A549 (cell line): ENCODE data around the gene MMP15. TPM values are rescaled to one million over a fixed set of nuclear protein-coding genes. Genes with fewer than 3 reads are reported as not detected.

Experiments used
- ATAC-seq, 2 experiments: fragments of 200-7000 bp in 1 of 2; fragments of >200 bp in 1 of 2; cut with Nextera tagmentation in 1 of 2; cut with Tn5 transposase in 1 of 2; 3 replicates each; pipeline versions ENCODE4 v1.8.0 to v1.9.1; 2018 to 2020; ENCODE audit warnings: mild to moderate bottlenecking in 1 of 2, moderate library complexity in 1 of 2
- CTCF ChIA-PET: fragments of 300-600 bp; sonication (Branson Sonifier 250); formaldehyde crosslinking; extraction: SDS; loops from one replicate; lab custom pipeline; 2021; ENCODE audit warnings: antibody characterized with exemption, inconsistent platforms; lab: Yijun Ruan, JAX
- POLR2A ChIA-PET: fragments of 350-600 bp; formaldehyde crosslinking; extraction: SDS; loops from one replicate; lab custom pipeline; 2021; ENCODE audit warnings: antibody characterized with exemption, inconsistent platforms; lab: Yijun Ruan, JAX
- DNase-seq, 2 experiments: peaks; one replicate each; pipeline versions ENCODE4 v3.0.0 to v3.0.0-alpha.2; 2011 to 2016; ENCODE audit warnings: low read depth in 1 of 2, low spot score in 1 of 2
- FAIRE-seq: peaks from 2 replicates; lab custom pipeline; 2011; peaks lifted over from hg19 to GRCh38; lab: Jason Lieb, UNC
- H3K27ac ChIP-seq, 2 experiments: fragments of >200 bp; sonication (Bioruptor Twin); formaldehyde crosslinking; 3 replicates each; pipeline ENCODE4 v1.5.1; 2016 to 2017
- H3K4me1 ChIP-seq: fragments of >200 bp; sonication (Bioruptor Twin); formaldehyde crosslinking; 3 replicates; pipeline ENCODE4 v1.6.1; 2016
- H3K4me2 ChIP-seq: fragments of >200 bp; sonication (Bioruptor Twin); formaldehyde crosslinking; 3 replicates; pipeline ENCODE4 v1.6.1; 2016
- H3K4me3 ChIP-seq: fragments of >200 bp; sonication (Bioruptor Twin); formaldehyde crosslinking; 3 replicates; pipeline ENCODE4 v1.5.1; 2016
- H3K9me3 ChIP-seq: fragments of >200 bp; sonication (Bioruptor Twin); formaldehyde crosslinking; 3 replicates; pipeline ENCODE4 v1.6.1; 2016
- CBX8 ChIP-seq: fragments of 200-600 bp; sonication (generic); IDR thresholded peaks from 2 replicates; pipeline ENCODE4 v1.6.1; 2016
- CHD2 ChIP-seq: fragments of 150-350 bp; IDR thresholded peaks from 2 replicates; pipeline ENCODE4 v1.6.1; 2014; ENCODE audit warnings: low read length; ENCODE audit not compliant: partially characterized antibody
- CHD4 ChIP-seq: fragments of 200-600 bp; sonication (generic); IDR thresholded peaks from 2 replicates; pipeline ENCODE4 v1.6.1; 2016; ENCODE audit warnings: antibody characterized with exemption, mild to moderate bottlenecking, borderline replicate concordance
- EHMT2 ChIP-seq: fragments of 200-600 bp; sonication (generic); IDR thresholded peaks from 2 replicates; pipeline ENCODE4 v1.6.1; 2016; ENCODE audit warnings: antibody characterized with exemption, low read depth, mild to moderate bottlenecking, moderate library complexity
- HDAC2 ChIP-seq: fragments of 200-600 bp; sonication (generic); IDR thresholded peaks from 2 replicates; pipeline ENCODE4 v1.6.1; 2016
- HEYL ChIP-seq: fragments of 250-450 bp; sonication (Bioruptor Pico); IDR thresholded peaks from 2 replicates; pipeline ENCODE4 v1.8.0; 2021; ENCODE audit warnings: mild to moderate bottlenecking, moderate library complexity
- HOXA7 ChIP-seq: fragments of 250-450 bp; sonication (Bioruptor Pico); IDR thresholded peaks from 2 replicates; pipeline ENCODE4 v1.5.0; 2020; ENCODE audit warnings: mild to moderate bottlenecking, moderate library complexity
- HOXB5 ChIP-seq: fragments of 250-450 bp; sonication (Bioruptor Pico); IDR thresholded peaks from 2 replicates; pipeline ENCODE4 v1.5.0; 2020; ENCODE audit warnings: mild to moderate bottlenecking, moderate library complexity
- JUNB ChIP-seq: fragments of >200 bp; sonication (Bioruptor Twin); formaldehyde crosslinking; IDR thresholded peaks from 2 replicates; pipeline ENCODE4 v1.6.1; 2016
- KDM5A ChIP-seq: fragments of 200-600 bp; sonication (generic); IDR thresholded peaks from 2 replicates; pipeline ENCODE4 v1.6.1; 2016; ENCODE audit warnings: antibody characterized with exemption, mild to moderate bottlenecking
- MYC ChIP-seq: IDR thresholded peaks from 2 replicates; pipeline ENCODE4 v1.6.1; 2012; ENCODE audit warnings: mild to moderate bottlenecking, inconsistent platforms, low read length, improper control_type of control experiment, borderline replicate concordance
- NFE2L2 ChIP-seq: fragments of 150-350 bp; conservative IDR thresholded peaks from 2 replicates; pipeline ENCODE4 v1.6.1; 2014; ENCODE audit warnings: low read length
- NPAS2 ChIP-seq: fragments of 250-450 bp; sonication (Bioruptor Pico); IDR thresholded peaks from 2 replicates; pipeline ENCODE4 v1.8.0; 2022; ENCODE audit warnings: mild to moderate bottlenecking, moderate library complexity, borderline replicate concordance
- POLR2A ChIP-seq: IDR thresholded peaks from 2 replicates; pipeline ENCODE4 v1.6.1; 2012; ENCODE audit warnings: mild to moderate bottlenecking, low read length
- RAD21 ChIP-seq, 2 experiments: fragments of >200 bp in 1 of 2; sonication (Bioruptor Twin) in 1 of 2; formaldehyde crosslinking in 1 of 2; IDR thresholded peaks in 1 of 2; conservative IDR thresholded peaks in 1 of 2; 2 replicates in 1 of 2; 3 replicates in 1 of 2; pipeline ENCODE4 v1.6.1; 2012 to 2018; ENCODE audit warnings: inconsistent platforms in 1 of 2
- RARB ChIP-seq: fragments of 250-450 bp; sonication (Bioruptor Pico); IDR thresholded peaks from 2 replicates; pipeline ENCODE4 v1.8.0; 2021; ENCODE audit warnings: mild to moderate bottlenecking, moderate library complexity
- RNF2 ChIP-seq: fragments of 200-600 bp; sonication (generic); IDR thresholded peaks from 2 replicates; pipeline ENCODE4 v1.6.1; 2016; ENCODE audit warnings: low read depth, mild to moderate bottlenecking, antibody characterized with exemption, moderate library complexity, borderline replicate concordance
- TP53 ChIP-seq: fragments of 250-450 bp; sonication (Bioruptor Pico); IDR thresholded peaks from 2 replicates; pipeline ENCODE4 v1.5.0; 2021; ENCODE audit warnings: mild to moderate bottlenecking, moderate library complexity
- ZC3H11A ChIP-seq: fragments of 450-650 bp; IDR thresholded peaks from 2 replicates; pipeline ENCODE4 v1.6.1; 2014; ENCODE audit warnings: antibody characterized with exemption, mild to moderate bottlenecking
- ZSCAN20 ChIP-seq: fragments of 250-450 bp; sonication (Bioruptor Pico); IDR thresholded peaks from 2 replicates; pipeline ENCODE4 v1.8.0; 2022; ENCODE audit warnings: mild to moderate bottlenecking, moderate library complexity
- WGBS: methylation state at CpG from one replicate; pipeline ENCODE4 v1.1.6; 2017; ENCODE audit errors: missing lambda C conversion rate; 5-methylcytosine and 5-hydroxymethylcytosine counted together
- polyA plus RNA-seq, 4 experiments: library from polyadenylated mRNA; depleted of rRNA in 3 of 4; stranded (reverse); fragments of >200 nt; fragmentation: RNase III in 1 of 4; extraction: RNeasy Plus Mini Kit Qiagen cat#74134 plus additional on column Dnase treatment in 1 of 4; gene quantifications; 2 replicates in 3 of 4; 3 replicates in 1 of 4; pipeline ENCODE4 v1.2.3, GENCODE V29; 2011 to 2017
- TF ChIP-seq, protein P1 (sequence below): fragments of >200 bp; sonication (Bioruptor Twin); formaldehyde crosslinking; IDR thresholded peaks from 3 replicates; pipeline ENCODE4 v1.5.1; 2016
- TF ChIP-seq, protein P2 (sequence below): fragments of 250-450 bp; sonication (Bioruptor Pico); IDR thresholded peaks from 2 replicates; pipeline ENCODE4 v1.5.0; 2020; ENCODE audit warnings: low read depth, mild to moderate bottlenecking, moderate library complexity
- TF ChIP-seq, protein P3 (sequence below): fragments of 150-350 bp; IDR thresholded peaks from 2 replicates; pipeline ENCODE4 v1.6.1; 2014; ENCODE audit warnings: low read depth, mild to moderate bottlenecking, low read length
- TF ChIP-seq, protein P4 (sequence below): IDR thresholded peaks from 2 replicates; pipeline ENCODE4 v1.6.1; 2012
- TF ChIP-seq, protein P5 (sequence below): fragments of 200-600 bp; sonication (generic); IDR thresholded peaks from 2 replicates; pipeline ENCODE4 v1.6.1; 2016; ENCODE audit warnings: antibody characterized with exemption, mild to moderate bottlenecking, moderate library complexity

MMP15 gene
- polyA plus RNA-seq, 2 of the 4 experiments (the other 2 are of a cell fraction), result 4.3 to 11.2 TPM

DNA sequence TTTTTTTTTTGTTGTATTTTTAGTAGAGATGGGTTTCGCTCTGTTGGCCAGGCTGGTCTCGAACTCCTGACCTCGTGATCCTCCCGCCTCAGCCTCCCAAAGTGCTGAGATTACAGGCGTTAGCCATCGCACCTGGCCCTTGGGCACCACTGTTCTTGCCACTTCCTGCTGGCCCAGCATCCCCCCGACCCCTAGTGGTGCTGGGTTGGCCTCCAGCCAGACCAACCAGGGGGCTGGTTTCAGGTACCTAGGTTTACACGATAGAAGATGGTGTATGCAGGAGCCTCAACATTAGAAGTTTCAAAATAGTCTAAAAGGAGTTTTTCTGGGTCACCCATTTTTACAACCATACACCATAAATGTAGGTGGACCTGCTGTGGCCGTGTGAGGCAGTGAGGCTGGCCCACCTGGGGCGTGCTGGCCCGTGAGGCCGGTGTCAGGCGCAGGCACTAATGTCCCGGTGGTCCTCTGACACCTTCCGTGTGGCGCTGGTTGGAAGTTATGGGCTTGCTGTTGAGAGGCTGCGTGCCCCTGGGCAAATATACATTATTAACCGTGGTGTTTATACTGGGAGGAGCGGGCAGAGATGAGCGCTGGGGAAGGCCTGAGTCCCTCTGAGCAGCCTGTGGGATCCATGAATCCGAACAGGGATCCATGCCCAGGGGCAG, 60.2 kb downstream of the MMP15 start:
- CTCF ChIA-PET, result interaction anchor here (1.7 kb wide), 1 partner anchor 11 kb away, joined by 5 read pairs; no protein-coding TSS in a partner anchor
- 78% methylated on average over 17 of the region's 21 CpGs for WGBS

DNA sequence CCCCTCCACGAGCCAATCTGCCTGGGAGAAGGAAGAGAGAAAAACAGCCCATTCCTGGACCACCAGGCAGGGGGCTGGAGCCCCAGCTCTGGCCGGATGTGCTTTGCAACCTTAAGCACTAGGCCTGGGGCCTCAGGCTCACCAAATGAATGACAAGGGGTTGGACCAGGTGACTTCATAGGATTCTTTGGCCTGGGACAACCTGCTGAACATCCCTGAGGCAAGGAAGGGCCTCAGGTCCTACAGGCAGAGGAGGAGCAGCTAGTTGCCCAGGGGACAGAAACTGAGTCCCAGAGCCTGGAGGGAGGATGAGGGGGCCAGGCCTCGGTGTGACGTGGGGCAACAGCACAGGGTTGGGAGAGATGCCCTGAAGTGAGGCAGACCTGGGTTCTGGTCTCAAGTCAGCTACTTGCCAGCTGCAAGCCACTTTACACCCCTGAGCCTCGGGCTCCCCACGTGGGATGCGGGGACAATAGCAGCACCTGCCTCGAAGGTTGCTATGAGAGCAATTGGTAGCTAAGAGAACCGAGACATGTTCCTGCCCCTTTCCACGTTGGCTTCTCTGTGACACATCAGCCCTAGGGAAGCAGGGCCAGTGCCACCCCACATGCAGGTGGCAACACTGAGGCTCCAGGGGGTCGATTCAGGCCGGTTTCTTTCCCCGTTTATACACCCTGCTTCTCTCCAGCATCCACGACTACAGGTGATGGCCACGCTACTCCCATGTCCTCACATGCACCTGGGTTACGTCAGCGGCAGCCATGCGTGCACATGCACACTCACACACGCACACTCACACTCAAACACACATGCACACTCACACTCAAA, 61.0 kb downstream of the MMP15 start:
- H3K27ac ChIP-seq, result no peak overlapping the region
- POLR2A ChIA-PET, result no interaction called here
- H3K4me1 ChIP-seq, result no peaks in the 10 kb centered on the region
- H3K9me3 ChIP-seq, result no peaks in the 10 kb centered on the region
- H3K4me2 ChIP-seq, result no peak overlapping the region
- DNase-seq, result no peak
- CTCF ChIA-PET, result no interaction called here
- TF ChIP-seq ZSCAN20 (CRISPR knock-in tag) (no peak), MYC (no peak), CBX8 (no peak), RAD21 (conservative IDR thresholded peaks at IDR 0.05 in 1 of 2, IDR thresholded peaks at IDR 0.05 in 1 of 2) (no peak), CHD2 (no peak), NFE2L2 (no peak), RNF2 (no peak), RARB (no peak), TP53 (CRISPR knock-in tag) (no peak), POLR2A (no peak)
- TF ChIP-seq, protein P1, sequence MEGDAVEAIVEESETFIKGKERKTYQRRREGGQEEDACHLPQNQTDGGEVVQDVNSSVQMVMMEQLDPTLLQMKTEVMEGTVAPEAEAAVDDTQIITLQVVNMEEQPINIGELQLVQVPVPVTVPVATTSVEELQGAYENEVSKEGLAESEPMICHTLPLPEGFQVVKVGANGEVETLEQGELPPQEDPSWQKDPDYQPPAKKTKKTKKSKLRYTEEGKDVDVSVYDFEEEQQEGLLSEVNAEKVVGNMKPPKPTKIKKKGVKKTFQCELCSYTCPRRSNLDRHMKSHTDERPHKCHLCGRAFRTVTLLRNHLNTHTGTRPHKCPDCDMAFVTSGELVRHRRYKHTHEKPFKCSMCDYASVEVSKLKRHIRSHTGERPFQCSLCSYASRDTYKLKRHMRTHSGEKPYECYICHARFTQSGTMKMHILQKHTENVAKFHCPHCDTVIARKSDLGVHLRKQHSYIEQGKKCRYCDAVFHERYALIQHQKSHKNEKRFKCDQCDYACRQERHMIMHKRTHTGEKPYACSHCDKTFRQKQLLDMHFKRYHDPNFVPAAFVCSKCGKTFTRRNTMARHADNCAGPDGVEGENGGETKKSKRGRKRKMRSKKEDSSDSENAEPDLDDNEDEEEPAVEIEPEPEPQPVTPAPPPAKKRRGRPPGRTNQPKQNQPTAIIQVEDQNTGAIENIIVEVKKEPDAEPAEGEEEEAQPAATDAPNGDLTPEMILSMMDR, result no peak
- TF ChIP-seq, protein P2, sequence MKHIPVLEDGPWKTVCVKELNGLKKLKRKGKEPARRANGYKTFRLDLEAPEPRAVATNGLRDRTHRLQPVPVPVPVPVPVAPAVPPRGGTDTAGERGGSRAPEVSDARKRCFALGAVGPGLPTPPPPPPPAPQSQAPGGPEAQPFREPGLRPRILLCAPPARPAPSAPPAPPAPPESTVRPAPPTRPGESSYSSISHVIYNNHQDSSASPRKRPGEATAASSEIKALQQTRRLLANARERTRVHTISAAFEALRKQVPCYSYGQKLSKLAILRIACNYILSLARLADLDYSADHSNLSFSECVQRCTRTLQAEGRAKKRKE (CRISPR knock-in tag), result no peak
- TF ChIP-seq, protein P3, sequence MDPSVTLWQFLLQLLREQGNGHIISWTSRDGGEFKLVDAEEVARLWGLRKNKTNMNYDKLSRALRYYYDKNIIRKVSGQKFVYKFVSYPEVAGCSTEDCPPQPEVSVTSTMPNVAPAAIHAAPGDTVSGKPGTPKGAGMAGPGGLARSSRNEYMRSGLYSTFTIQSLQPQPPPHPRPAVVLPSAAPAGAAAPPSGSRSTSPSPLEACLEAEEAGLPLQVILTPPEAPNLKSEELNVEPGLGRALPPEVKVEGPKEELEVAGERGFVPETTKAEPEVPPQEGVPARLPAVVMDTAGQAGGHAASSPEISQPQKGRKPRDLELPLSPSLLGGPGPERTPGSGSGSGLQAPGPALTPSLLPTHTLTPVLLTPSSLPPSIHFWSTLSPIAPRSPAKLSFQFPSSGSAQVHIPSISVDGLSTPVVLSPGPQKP, result no peak
- TF ChIP-seq, all 56 proteins: peak for 0
- no peak for FAIRE-seq
- WGBS, result 51% methylated on average over 15 of the region's 19 CpGs
- peak; percentile 27 to 57; a peak in 4 of 6 replicates for ATAC-seq
- H3K4me3 ChIP-seq, result no peak overlapping the region

More for the DNA sequence above, 60.2 kb downstream of the MMP15 start:
- no peak for ATAC-seq
- H3K4me2 ChIP-seq, result no peak overlapping the region
- no peaks in the 10 kb centered on the region for H3K9me3 ChIP-seq
- no peak for DNase-seq
- POLR2A ChIA-PET, result no interaction called here
- no peak overlapping the region for H3K4me3 ChIP-seq
- TF ChIP-seq HOXA7 (no peak), JUNB (no peak), EHMT2 (no peak), CHD4 (no peak), NPAS2 (CRISPR knock-in tag) (no peak), HOXB5 (CRISPR knock-in tag) (no peak), KDM5A (no peak), HEYL (CRISPR knock-in tag) (no peak), RAD21 (conservative IDR thresholded peaks at IDR 0.05 in 1 of 2, IDR thresholded peaks at IDR 0.05 in 1 of 2) (no peak), ZC3H11A (no peak), HDAC2 (no peak)
- TF ChIP-seq, protein P4, sequence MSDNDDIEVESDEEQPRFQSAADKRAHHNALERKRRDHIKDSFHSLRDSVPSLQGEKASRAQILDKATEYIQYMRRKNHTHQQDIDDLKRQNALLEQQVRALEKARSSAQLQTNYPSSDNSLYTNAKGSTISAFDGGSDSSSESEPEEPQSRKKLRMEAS, result no peak
- TF ChIP-seq, protein P5, sequence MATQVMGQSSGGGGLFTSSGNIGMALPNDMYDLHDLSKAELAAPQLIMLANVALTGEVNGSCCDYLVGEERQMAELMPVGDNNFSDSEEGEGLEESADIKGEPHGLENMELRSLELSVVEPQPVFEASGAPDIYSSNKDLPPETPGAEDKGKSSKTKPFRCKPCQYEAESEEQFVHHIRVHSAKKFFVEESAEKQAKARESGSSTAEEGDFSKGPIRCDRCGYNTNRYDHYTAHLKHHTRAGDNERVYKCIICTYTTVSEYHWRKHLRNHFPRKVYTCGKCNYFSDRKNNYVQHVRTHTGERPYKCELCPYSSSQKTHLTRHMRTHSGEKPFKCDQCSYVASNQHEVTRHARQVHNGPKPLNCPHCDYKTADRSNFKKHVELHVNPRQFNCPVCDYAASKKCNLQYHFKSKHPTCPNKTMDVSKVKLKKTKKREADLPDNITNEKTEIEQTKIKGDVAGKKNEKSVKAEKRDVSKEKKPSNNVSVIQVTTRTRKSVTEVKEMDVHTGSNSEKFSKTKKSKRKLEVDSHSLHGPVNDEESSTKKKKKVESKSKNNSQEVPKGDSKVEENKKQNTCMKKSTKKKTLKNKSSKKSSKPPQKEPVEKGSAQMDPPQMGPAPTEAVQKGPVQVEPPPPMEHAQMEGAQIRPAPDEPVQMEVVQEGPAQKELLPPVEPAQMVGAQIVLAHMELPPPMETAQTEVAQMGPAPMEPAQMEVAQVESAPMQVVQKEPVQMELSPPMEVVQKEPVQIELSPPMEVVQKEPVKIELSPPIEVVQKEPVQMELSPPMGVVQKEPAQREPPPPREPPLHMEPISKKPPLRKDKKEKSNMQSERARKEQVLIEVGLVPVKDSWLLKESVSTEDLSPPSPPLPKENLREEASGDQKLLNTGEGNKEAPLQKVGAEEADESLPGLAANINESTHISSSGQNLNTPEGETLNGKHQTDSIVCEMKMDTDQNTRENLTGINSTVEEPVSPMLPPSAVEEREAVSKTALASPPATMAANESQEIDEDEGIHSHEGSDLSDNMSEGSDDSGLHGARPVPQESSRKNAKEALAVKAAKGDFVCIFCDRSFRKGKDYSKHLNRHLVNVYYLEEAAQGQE, result no peak
- TF ChIP-seq, protein P1, result no peak
- FAIRE-seq, result no peak
- no peak overlapping the region for H3K27ac ChIP-seq
- no peaks in the 10 kb centered on the region for H3K4me1 ChIP-seq
